22Rv1 (cell line): ENCODE results near the gene PSMG4.

ENCODE experiments used
- ZFX ChIP-seq: fragments of 450-650 bp; IDR thresholded peaks from 2 replicates; pipeline ENCODE4 v1.6.1; 2017; ENCODE audit warnings: antibody characterized with exemption, borderline replicate concordance
- TF ChIP-seq, protein P1 (sequence below): fragments of 450-650 bp; IDR thresholded peaks from 2 replicates; pipeline ENCODE4 v1.5.1; 2017; ENCODE audit warnings: mild to moderate bottlenecking

DNA sequence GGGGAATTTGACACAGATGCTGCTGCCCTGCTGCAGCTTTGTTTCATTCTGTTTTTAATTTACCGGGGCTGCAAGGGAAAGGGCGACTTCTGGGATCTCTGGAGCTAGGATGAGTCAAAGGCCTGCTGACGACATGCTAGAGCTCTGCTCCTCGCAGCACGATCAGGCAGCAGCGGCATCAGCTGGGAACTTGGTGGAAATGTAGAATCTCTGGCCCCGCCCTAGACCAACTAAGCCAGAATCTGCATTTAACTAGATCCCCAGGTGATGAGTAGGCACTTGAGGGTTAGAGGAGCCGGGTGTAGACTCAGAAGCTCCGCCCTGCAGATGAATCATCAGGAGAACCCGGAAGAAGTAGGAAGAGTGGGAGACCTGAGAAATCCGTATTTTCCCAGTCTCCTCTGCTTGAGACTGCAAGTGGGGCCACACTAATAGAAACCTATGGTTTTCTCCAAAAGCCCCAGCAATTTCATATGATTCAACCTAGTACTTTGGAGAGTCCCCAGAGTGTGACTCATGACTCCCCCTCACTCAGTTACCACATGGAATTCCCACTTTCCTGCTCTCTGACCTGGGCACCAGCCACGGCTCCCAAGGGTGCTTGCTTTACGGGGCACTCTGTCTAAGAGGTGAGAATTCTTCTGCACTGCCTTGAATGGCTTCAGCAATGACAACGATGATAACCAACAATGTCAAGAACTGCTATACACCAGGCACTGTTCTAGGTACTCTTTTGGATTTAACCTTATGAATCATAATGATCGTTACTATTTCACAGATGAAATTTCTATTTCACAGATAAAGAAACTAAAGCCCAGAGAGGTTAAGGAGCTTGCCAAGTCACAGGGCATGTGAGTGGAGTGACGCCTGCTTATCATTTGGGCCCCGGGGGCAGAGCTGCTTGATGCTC is 49.4 kb upstream of the PSMG4 start:
- TF ChIP-seq, protein P1, sequence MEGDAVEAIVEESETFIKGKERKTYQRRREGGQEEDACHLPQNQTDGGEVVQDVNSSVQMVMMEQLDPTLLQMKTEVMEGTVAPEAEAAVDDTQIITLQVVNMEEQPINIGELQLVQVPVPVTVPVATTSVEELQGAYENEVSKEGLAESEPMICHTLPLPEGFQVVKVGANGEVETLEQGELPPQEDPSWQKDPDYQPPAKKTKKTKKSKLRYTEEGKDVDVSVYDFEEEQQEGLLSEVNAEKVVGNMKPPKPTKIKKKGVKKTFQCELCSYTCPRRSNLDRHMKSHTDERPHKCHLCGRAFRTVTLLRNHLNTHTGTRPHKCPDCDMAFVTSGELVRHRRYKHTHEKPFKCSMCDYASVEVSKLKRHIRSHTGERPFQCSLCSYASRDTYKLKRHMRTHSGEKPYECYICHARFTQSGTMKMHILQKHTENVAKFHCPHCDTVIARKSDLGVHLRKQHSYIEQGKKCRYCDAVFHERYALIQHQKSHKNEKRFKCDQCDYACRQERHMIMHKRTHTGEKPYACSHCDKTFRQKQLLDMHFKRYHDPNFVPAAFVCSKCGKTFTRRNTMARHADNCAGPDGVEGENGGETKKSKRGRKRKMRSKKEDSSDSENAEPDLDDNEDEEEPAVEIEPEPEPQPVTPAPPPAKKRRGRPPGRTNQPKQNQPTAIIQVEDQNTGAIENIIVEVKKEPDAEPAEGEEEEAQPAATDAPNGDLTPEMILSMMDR, result no peak
- no peak for TF ChIP-seq ZFX
